SK-N-SH treated with all-trans-retinoic acid at 6 μM for 48 hours (cell line): ENCODE measurements around the gene APBB1IP.

Experiments
- ATAC-seq: fragments of 200-7000 bp; cut with Tn5 transposase; 3 replicates; pipeline ENCODE4 v1.9.1; 2020; ENCODE audit warnings: mild to moderate bottlenecking, moderate library complexity
- ARNTL ChIP-seq: fragments of 450-650 bp; formaldehyde crosslinking; IDR thresholded peaks from 2 replicates; pipeline ENCODE4 v1.5.0; 2020; ENCODE audit warnings: low read depth, mild to moderate bottlenecking, moderate library complexity, borderline replicate concordance
- BACH2 ChIP-seq: fragments of 250-450 bp; sonication (Bioruptor Pico); IDR thresholded peaks from 2 replicates; pipeline ENCODE4 v1.9.0; 2021; ENCODE audit warnings: mild to moderate bottlenecking, borderline replicate concordance
- CREB5 ChIP-seq: fragments of 250-450 bp; sonication (Bioruptor Pico); IDR thresholded peaks from 2 replicates; pipeline ENCODE4 v1.5.1; 2020; ENCODE audit warnings: low read depth, mild to moderate bottlenecking, moderate library complexity
- CSDC2 ChIP-seq: fragments of 250-450 bp; sonication (Bioruptor Pico); IDR thresholded peaks from 2 replicates; pipeline ENCODE4 v1.5.0; 2020; ENCODE audit warnings: mild to moderate bottlenecking, moderate library complexity
- CSRNP3 ChIP-seq: fragments of 250-450 bp; sonication (Bioruptor Pico); IDR thresholded peaks from 2 replicates; pipeline ENCODE4 v1.5.1; 2021; ENCODE audit warnings: mild to moderate bottlenecking, moderate library complexity
- OSR1 ChIP-seq: fragments of 250-450 bp; sonication (Bioruptor Pico); IDR thresholded peaks from 2 replicates; pipeline ENCODE4 v1.8.0; 2022; ENCODE audit warnings: moderate library complexity, mild to moderate bottlenecking, inconsistent platforms
- PATZ1 ChIP-seq: fragments of 250-450 bp; sonication (Bioruptor Pico); IDR thresholded peaks from 2 replicates; pipeline ENCODE4 v1.8.0; 2020; ENCODE audit warnings: mild to moderate bottlenecking, moderate library complexity, borderline replicate concordance
- POU6F1 ChIP-seq: fragments of 250-450 bp; sonication (Bioruptor Pico); IDR thresholded peaks from 2 replicates; pipeline ENCODE4 v1.8.0; 2021; ENCODE audit warnings: low read depth, mild to moderate bottlenecking, moderate library complexity, borderline replicate concordance
- PPARA ChIP-seq: fragments of 250-450 bp; sonication (Bioruptor Pico); IDR thresholded peaks from 2 replicates; pipeline ENCODE4 v1.5.0; 2020; ENCODE audit warnings: mild to moderate bottlenecking, borderline replicate concordance
- TCF4 ChIP-seq: fragments of 250-450 bp; sonication (Bioruptor Pico); IDR thresholded peaks from 2 replicates; pipeline ENCODE4 v1.8.0; 2021; ENCODE audit warnings: mild to moderate bottlenecking, moderate library complexity, borderline replicate concordance
- TSHZ2 ChIP-seq: fragments of 250-450 bp; sonication (Bioruptor Pico); IDR thresholded peaks from 2 replicates; pipeline ENCODE4 v1.5.0; 2020; ENCODE audit warnings: mild to moderate bottlenecking, moderate library complexity
- ZC3H10 ChIP-seq: fragments of 250-450 bp; sonication (Bioruptor Pico); IDR thresholded peaks from 2 replicates; pipeline ENCODE4 v1.5.1; 2021; ENCODE audit warnings: mild to moderate bottlenecking, moderate library complexity
- ZFP3 ChIP-seq: fragments of 250-450 bp; sonication (Bioruptor Pico); IDR thresholded peaks from 2 replicates; pipeline ENCODE4 v1.5.0; 2020; ENCODE audit warnings: mild to moderate bottlenecking, moderate library complexity
- ZFP30 ChIP-seq: fragments of 450-650 bp; formaldehyde crosslinking; IDR thresholded peaks from 2 replicates; pipeline ENCODE4 v1.5.0; 2022; ENCODE audit warnings: mild to moderate bottlenecking, moderate library complexity

The APBB1IP gene

GRCh38 chr10:26508016-26508415 is 69.9 kb downstream of the APBB1IP start (continued):
- TF ChIP-seq BACH2 (CRISPR knock-in tag) (no peak), ARNTL (CRISPR knock-in tag) (no peak), OSR1 (CRISPR knock-in tag) (no peak)

- TF ChIP-seq PATZ1 (CRISPR knock-in tag) (no peak), POU6F1 (CRISPR knock-in tag) (no peak), ZFP30 (CRISPR knock-in tag) (no peak)
- no peak for ATAC-seq
Measured at GRCh38 chr10:26509307-26509706, 71.2 kb downstream of the APBB1IP start.

- no peak for TF ChIP-seq ARNTL (CRISPR knock-in tag)
- no peak for TF ChIP-seq TCF4
- TF ChIP-seq ZFP30 (CRISPR knock-in tag): no peak
- TF ChIP-seq TSHZ2 (CRISPR knock-in tag): no peak
- no peak for TF ChIP-seq PATZ1 (CRISPR knock-in tag)
- no peak for TF ChIP-seq ZC3H10
- TF ChIP-seq BACH2 (CRISPR knock-in tag): no peak
- TF ChIP-seq CSRNP3 (CRISPR knock-in tag): no peak
- TF ChIP-seq ZFP3: no peak
- TF ChIP-seq OSR1 (CRISPR knock-in tag): no peak
- TF ChIP-seq PPARA (CRISPR knock-in tag): no peak
- no peak for TF ChIP-seq CSDC2 (CRISPR knock-in tag)
- no peak for ATAC-seq
Measured at GRCh38 chr10:26513101-26513500, 75.0 kb downstream of the APBB1IP start.

GRCh38 chr10:26516540-26517101 is 78.5 kb downstream of the APBB1IP start:
- TF ChIP-seq PATZ1 (CRISPR knock-in tag) (no peak), ZFP3 (no peak), TSHZ2 (CRISPR knock-in tag) (no peak), ARNTL (CRISPR knock-in tag) (no peak), TCF4 (no peak), CREB5 (CRISPR knock-in tag) (no peak), ZC3H10 (no peak), CSRNP3 (CRISPR knock-in tag) (no peak)
- ATAC-seq: no peak
